ENCODE data around the gene RNF214. TPM values are rescaled to one million over a fixed set of nuclear protein-coding genes. Genes with fewer than 3 reads are reported as not detected.
"Not testable (repeated sequence)": the region's sequence is repeated elsewhere in the genome, so short reads cannot be mapped to it uniquely, and the experiment has no call there.

Gene RNF214
- polyA plus RNA-seq, 3 donors = 9.4 to 17.0 (median 11.5) TPM

GRCh38 chr11:117208710-117209109, 23.8 kb upstream of the RNF214 start:
- not testable (repeated sequence) for H3K27ac ChIP-seq (ENCODE audit: low read depth, low read length)
- 84 to 88% (median 85%) methylated on average over 9 of the region's 13 CpGs for WGBS, 3 donors

GRCh38 chr11:117209351-117210125, 22.9 kb upstream of the RNF214 start:
- WGBS, 3 donors = 88 to 91% (median 89%) methylated on average over 7 to 8 of the region's 8 CpGs
- H3K27ac ChIP-seq (ENCODE audit: low read depth, low read length) = not testable (repeated sequence)

- H3K27ac ChIP-seq (ENCODE audit: low read depth, low read length) = no peak overlapping the region
- 94 to 100% (median 99%) methylated on average over 3 of the region's 3 CpGs for WGBS, 3 donors
Measured at GRCh38 chr11:117210620-117211019, 21.9 kb upstream of the RNF214 start.

GRCh38 chr11:117212697-117213355, 19.6 kb upstream of the RNF214 start:
- WGBS, 3 donors = 94 to 98% (median 94%) methylated on average over 11 of the region's 11 CpGs
- H3K27ac ChIP-seq (ENCODE audit: low read depth, low read length) = no peak overlapping the region

- 88 to 91% (median 90%) methylated on average over 7 of the region's 7 CpGs for WGBS, 3 donors
- no peak overlapping the region for H3K27ac ChIP-seq (ENCODE audit: low read depth, low read length)
Measured at GRCh38 chr11:117214404-117215110, 17.9 kb upstream of the RNF214 start.

GRCh38 chr11:117217141-117218084, 15.1 kb upstream of the RNF214 start:
- peak overlapping the region; percentile 60 for H3K27ac ChIP-seq (ENCODE audit: low read depth, low read length)
- WGBS, 3 donors = 50 to 79% (median 72%) methylated on average over 11 of the region's 11 CpGs

- 47 to 63% (median 62%) methylated on average over 15 of the region's 15 CpGs for WGBS, 3 donors
- peak overlapping the region; percentile 60 for H3K27ac ChIP-seq (ENCODE audit: low read depth, low read length)
Measured at GRCh38 chr11:117218133-117218915, 14.1 kb upstream of the RNF214 start.

- WGBS, 3 donors = 51 to 88% (median 87%) methylated on average over 9 of the region's 9 CpGs
Measured at GRCh38 chr11:117219001-117219400, 13.5 kb upstream of the RNF214 start.

GRCh38 chr11:117219455-117219854, 13.0 kb upstream of the RNF214 start:
- H3K27ac ChIP-seq (ENCODE audit: low read depth, low read length) = peak overlapping the region; percentile 23
- WGBS, 3 donors = 84 to 92% (median 87%) methylated on average over 8 of the region's 8 CpGs

More at GRCh38 chr11:117219001-117219400, 13.5 kb upstream of the RNF214 start:
- peak overlapping the region; percentile 23 for H3K27ac ChIP-seq (ENCODE audit: low read depth, low read length)

- 77 to 88% (median 81%) methylated on average over 4 of the region's 4 CpGs for WGBS, 3 donors
- H3K27ac ChIP-seq (ENCODE audit: low read depth, low read length) = no peak overlapping the region
Measured at GRCh38 chr11:117219995-117220394, 12.5 kb upstream of the RNF214 start.

- H3K27ac ChIP-seq (ENCODE audit: low read depth, low read length) = peak overlapping the region; percentile 45
- 46 to 61% (median 47%) methylated on average over 9 of the region's 9 CpGs for WGBS, 3 donors
Measured at GRCh38 chr11:117220568-117220967, 11.9 kb upstream of the RNF214 start.

GRCh38 chr11:117220999-117221774, 11.3 kb upstream of the RNF214 start:
- H3K27ac ChIP-seq (ENCODE audit: low read depth, low read length) = peak overlapping the region; percentile 45
- WGBS, 3 donors = 46 to 60% (median 47%) methylated on average over 7 of the region's 7 CpGs

- WGBS, 3 donors = 48 to 54% (median 52%) methylated on average over 7 of the region's 7 CpGs
- H3K27ac ChIP-seq (ENCODE audit: low read depth, low read length) = peak overlapping the region; percentile 45
Measured at GRCh38 chr11:117221775-117222517, 10.5 kb upstream of the RNF214 start.

- no peak overlapping the region for H3K27ac ChIP-seq (ENCODE audit: low read depth, low read length)
- 94 to 97% (median 94%) methylated on average over 14 of the region's 14 CpGs for WGBS, 3 donors
Measured at GRCh38 chr11:117222991-117223740, 9.3 kb upstream of the RNF214 start.

Measured in adipose tissue (tissue), 3 donors.